Raji (cell line): ENCODE results near the gene ORAI2.

Experiments
- POLR2A ChIP-seq: IDR thresholded peaks from 2 replicates; pipeline ENCODE4 v1.6.1; 2011; ENCODE audit warnings: low read depth, low read length, control low read depth; ENCODE audit not compliant: insufficient read depth

The ORAI2 gene

DNA sequence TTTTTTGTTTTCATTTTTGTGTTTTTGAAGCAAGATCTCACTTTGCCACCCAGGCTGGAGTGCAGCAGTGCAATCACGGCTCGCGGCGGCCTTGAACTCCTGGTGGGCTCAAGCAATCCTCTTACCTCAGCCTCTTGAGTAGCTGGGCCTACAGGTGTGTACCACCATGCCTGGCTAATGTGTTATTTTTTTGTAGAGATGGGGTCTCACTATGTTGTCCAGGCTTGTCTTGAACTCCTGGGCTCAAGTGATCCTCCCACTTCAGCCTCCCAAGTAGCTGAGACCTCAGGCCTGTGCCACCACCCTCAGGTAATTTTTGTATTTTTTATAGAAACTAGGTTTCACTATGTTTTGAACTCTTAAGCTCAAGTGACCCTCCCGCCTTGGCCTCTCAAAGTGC is 22.5 kb upstream of the ORAI2 start:
- no peak for TF ChIP-seq POLR2A

- no peak for TF ChIP-seq POLR2A
Observed at GRCh38 chr7:102412548-102412947, 20.8 kb upstream of the ORAI2 start.

DNA sequence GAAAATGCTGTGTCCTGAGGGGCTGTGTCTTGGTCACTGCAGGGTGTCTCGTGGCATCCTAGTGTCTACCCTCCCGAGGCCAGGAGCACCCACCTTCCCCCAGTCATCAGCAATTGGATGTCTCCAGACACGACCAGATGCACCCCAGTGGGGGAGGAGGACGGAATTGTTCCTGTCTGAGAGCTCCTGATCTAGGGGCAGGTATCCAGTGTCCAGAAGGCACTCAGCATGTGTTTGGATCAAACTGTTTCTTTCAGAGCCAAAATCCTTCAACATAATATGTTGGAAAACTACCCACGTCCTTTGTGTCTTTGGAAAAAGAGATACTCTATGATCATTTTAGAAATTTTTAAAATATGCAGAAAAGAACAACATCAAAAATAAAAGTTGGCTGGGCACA is 20.3 kb upstream of the ORAI2 start:
- no peak for TF ChIP-seq POLR2A

DNA sequence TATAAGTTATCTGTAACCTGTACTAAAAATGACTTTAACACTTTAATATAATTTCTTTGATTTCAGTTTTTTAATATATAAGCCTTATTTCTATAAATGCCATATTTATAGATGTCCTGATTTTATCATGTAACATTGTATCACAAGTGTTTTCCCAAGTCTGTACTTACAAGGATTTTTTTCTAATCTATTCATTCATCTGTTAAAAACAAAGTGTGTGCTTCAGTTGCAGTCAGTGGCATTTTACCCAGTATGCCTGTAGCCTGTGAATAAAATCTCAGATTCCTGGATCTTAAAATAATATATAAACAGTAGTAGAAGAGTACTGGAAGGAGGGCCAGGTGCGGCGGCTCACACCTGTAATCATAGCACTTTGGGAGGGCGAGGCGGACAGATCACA is 19.8 kb upstream of the ORAI2 start:
- TF ChIP-seq POLR2A, result no peak

DNA sequence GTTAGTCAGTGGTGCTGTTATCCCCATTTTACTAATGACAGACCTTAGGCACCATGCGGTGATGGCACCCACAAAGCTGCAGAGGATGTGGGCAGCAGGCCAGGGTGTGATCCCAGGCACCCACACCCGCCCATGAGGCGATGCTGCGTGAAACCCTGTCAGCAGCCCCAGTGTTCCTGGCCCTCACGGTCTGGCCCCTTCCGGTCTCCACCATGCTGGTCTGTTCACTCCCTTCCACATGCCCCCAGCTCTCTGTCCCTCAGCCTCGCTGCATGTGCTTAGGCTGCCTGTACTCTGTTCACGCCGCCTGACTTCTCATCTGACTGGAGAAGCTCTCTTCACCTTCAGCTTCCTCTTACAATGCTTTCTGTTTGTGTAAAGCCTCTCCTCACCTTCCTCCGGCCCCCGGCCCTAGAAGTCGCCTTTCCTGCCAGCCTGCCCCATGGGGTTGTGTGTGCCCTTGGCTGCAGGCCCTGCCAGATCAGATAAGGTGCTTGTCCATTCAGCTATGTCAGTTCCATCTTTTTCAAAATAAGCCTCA is 17.6 kb upstream of the ORAI2 start:
- TF ChIP-seq POLR2A, result peak; percentile 41; the same call in 1 of the 2 replicates

GRCh38 chr7:102416406-102416805 is 17.0 kb upstream of the ORAI2 start:
- no peak for TF ChIP-seq POLR2A

- no peak for TF ChIP-seq POLR2A
Observed at GRCh38 chr7:102417105-102417504, 16.3 kb upstream of the ORAI2 start.

- no peak for TF ChIP-seq POLR2A
Observed at GRCh38 chr7:102418592-102418991, 14.8 kb upstream of the ORAI2 start.

- TF ChIP-seq POLR2A, result no peak
Observed at GRCh38 chr7:102421706-102422240, 11.6 kb upstream of the ORAI2 start.

DNA sequence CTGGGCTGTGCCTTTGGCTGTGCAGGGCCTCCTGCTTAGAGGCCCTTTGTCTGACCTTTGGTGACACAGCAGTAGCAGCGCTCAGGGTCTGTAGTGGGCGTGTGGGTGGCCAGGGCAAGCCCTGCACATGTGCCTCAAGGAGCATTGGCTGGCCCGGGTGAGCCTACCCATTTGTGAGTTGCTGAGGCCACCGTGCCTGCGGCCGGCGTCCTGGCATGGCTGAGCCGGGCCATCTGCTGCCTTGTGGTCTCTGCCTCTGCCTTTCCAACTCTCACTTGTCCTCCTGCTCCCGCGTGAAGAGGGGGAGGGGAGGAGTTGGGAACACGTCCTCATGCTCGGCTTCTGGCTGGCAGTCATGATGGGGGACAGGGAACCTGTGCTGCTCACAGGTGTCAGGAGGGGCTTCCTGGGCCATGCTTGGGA is 9.2 kb upstream of the ORAI2 start:
- no peak for TF ChIP-seq POLR2A

- TF ChIP-seq POLR2A, result peak; percentile 60
Observed at GRCh38 chr7:102424787-102425218, 8.6 kb upstream of the ORAI2 start.

DNA sequence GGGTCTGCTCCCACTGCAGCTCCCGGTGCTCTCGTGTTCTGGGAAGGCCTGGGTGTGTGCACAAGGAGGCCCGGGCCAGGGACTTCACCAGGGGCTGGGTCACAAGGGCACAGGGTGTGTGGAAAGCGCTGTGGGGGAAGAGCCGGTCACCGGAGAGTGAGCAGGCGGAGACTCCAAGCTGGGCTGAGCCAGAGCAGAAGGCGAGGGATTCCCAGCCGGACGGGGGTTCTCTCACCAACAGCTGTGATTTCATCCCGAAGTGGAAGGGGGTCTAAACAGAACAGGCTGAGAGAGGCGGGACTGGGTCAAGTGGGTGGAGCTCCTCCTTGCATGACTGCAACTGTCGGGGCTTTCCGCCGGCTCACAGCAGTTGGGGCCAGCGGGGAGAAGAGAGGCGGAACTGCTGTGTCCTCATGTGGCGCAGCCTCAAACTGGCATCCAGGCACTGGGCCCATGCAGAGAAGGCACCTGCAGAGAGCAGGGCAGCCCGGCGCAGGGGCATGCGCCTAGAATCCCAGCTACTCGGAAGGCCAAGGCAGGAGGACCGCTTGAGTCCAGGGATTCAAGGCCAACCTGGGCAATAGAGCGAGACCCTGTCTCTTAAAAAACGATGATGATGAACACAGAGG is 7.6 kb upstream of the ORAI2 start:
- TF ChIP-seq POLR2A, result peak; percentile 87

GRCh38 chr7:102426268-102427018 is 6.9 kb upstream of the ORAI2 start:
- TF ChIP-seq POLR2A, result no peak

DNA sequence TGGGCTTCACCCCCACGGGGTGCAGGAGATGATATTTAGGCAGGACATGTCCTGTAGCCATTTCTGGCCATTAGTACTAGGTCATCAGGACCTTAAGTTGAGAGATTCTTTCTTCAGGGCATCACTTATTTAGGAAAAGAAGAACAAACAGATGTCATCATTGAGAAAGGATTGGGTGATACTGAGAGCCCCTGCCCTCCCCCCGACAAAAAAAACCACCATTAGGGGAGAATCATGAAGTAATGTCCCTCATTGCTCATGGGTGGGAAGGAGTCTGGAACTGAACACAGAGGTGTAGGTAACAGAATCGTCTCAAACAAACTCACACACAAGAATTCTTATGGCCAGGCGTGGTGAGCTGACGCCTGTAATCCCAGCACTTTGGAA is 6.4 kb upstream of the ORAI2 start:
- no peak for TF ChIP-seq POLR2A

- TF ChIP-seq POLR2A, result no peak
Observed at GRCh38 chr7:102429141-102429899, 4.1 kb upstream of the ORAI2 start.
